HepG2 (cell line): ENCODE data around the gene PRKCE. TPM values are rescaled to one million over a fixed set of nuclear protein-coding genes. Genes with fewer than 3 reads are reported as not detected.

ENCODE experiments used
- ATAC-seq: fragments of 200-7000 bp; cut with Tn5 transposase; 3 replicates; pipeline ENCODE4 v1.9.1; 2020; ENCODE audit warnings: mild to moderate bottlenecking, moderate library complexity
- BruUV-seq: library from RNA; stranded (reverse); fragments of 400-500 nt; replicated peaks from 2 replicates; lab custom pipeline; 2021; lab: Mats Ljungman, UMichigan
- CTCF ChIA-PET: fragments of 300-600 bp; formaldehyde crosslinking; extraction: SDS; loops from one replicate; lab custom pipeline; 2021; ENCODE audit warnings: low total read pairs, inconsistent platforms, low intra/inter-chr PET ratio; lab: Yijun Ruan, JAX
- POLR2A ChIA-PET: fragments of 350-600 bp; sonication (Branson Sonifier 250); formaldehyde crosslinking; loops from one replicate; lab custom pipeline; 2020; ENCODE audit warnings: antibody characterized with exemption, inconsistent platforms; lab: Yijun Ruan, JAX
- DNase-seq: peaks from one replicate; pipeline ENCODE4 v3.0.0-alpha.2; 2015; ENCODE audit warnings: low spot score
- FAIRE-seq: peaks from 3 replicates; lab custom pipeline; 2011; peaks lifted over from hg19 to GRCh38; lab: Jason Lieb, UNC
- H2AFZ ChIP-seq: one replicate; pipeline ENCODE4 v1.6.1; 2011; ENCODE audit warnings: low read length, inconsistent platforms
- H3K27ac ChIP-seq: fragments of 300-600 bp; 3 replicates; pipeline ENCODE4 v1.8.0; 2011; ENCODE audit warnings: mixed run types, mild to moderate bottlenecking, mixed read lengths, low read length, inconsistent platforms; ENCODE audit not compliant: insufficient read depth; ENCODE audit errors: extremely low read length
- H3K27me3 ChIP-seq, 2 experiments: fragments of 200-600 bp in 1 of 2; 2 replicates in 1 of 2; 3 replicates in 1 of 2; pipeline versions ENCODE4 v1.6.0 to v1.8.0; 2011; ENCODE audit warnings: low read length in 2 of 2, mild to moderate bottlenecking in 2 of 2, moderate library complexity in 2 of 2, inconsistent platforms in 1 of 2; ENCODE audit not compliant: insufficient read depth in 2 of 2, control insufficient read depth in 1 of 2
- H3K36me3 ChIP-seq, 2 experiments: fragments of 200-600 bp in 1 of 2; replicated peaks in 1 of 2; 2 replicates in 1 of 2; 3 replicates in 1 of 2; pipeline versions ENCODE4 v1.5.1 to v1.8.0; 2011; ENCODE audit warnings: low read length in 2 of 2, inconsistent platforms in 1 of 2; ENCODE audit not compliant: insufficient read depth in 2 of 2, control insufficient read depth in 1 of 2
- H3K4me1 ChIP-seq: 2 replicates; pipeline ENCODE4 v1.5.1; 2012; ENCODE audit warnings: low read length, inconsistent platforms; ENCODE audit not compliant: insufficient read depth
- H3K4me2 ChIP-seq: 2 replicates; pipeline ENCODE4 v1.6.0; 2011; ENCODE audit warnings: low read depth, low read length, inconsistent platforms
- H3K4me3 ChIP-seq, 3 experiments: fragments of 200-600 bp in 1 of 3; sonication (generic), shearing (Covaris generic) in 1 of 3; replicated peaks in 1 of 3; 2 replicates each; pipeline ENCODE4 v1.5.1; 2011 to 2016; ENCODE audit warnings: low read length in 3 of 3, inconsistent platforms in 2 of 3, low read depth in 2 of 3, mild to moderate bottlenecking in 2 of 3, control low read depth in 1 of 3, mixed read lengths in 1 of 3; ENCODE audit not compliant: insufficient read depth in 1 of 3
- H3K79me2 ChIP-seq: one replicate; pipeline ENCODE4 v1.6.1; 2011; ENCODE audit warnings: low read length, inconsistent platforms; ENCODE audit not compliant: insufficient read depth
- H3K9ac ChIP-seq: 2 replicates; pipeline ENCODE4 v1.6.0; 2011; ENCODE audit warnings: mild to moderate bottlenecking, low read depth, low read length, inconsistent platforms; ENCODE audit not compliant: insufficient read depth
- H3K9me3 ChIP-seq: 2 replicates; pipeline ENCODE4 v1.5.1; 2012; ENCODE audit warnings: mild to moderate bottlenecking, low read length
- H4K20me1 ChIP-seq: 2 replicates; pipeline ENCODE4 v1.6.0; 2011; ENCODE audit warnings: inconsistent platforms, mild to moderate bottlenecking, low read length, moderate library complexity; ENCODE audit not compliant: insufficient read depth
- HMG20A ChIP-seq: IDR thresholded peaks from 2 replicates; pipeline ENCODE4 v1.6.1; 2016; ENCODE audit warnings: borderline replicate concordance
- MBNL3 ChIP-seq: fragments of 250-450 bp; sonication (Bioruptor Pico); conservative IDR thresholded peaks from 2 replicates; pipeline ENCODE4 v1.8.0; 2022; ENCODE audit warnings: mild to moderate bottlenecking, inconsistent platforms
- NFYC ChIP-seq: IDR thresholded peaks from 2 replicates; pipeline ENCODE4 v1.6.1; 2016; ENCODE audit warnings: missing genetic modification reagents, missing compliant biosample characterization
- SMYD3 ChIP-seq: sonication (generic); formaldehyde crosslinking; IDR thresholded peaks from 2 replicates; pipeline ENCODE4 v1.8.1; 2023; ENCODE audit warnings: mild to moderate bottlenecking, missing genetic modification reagents
- SNRNP70 ChIP-seq: fragments of 200-400 bp; formaldehyde crosslinking; IDR thresholded peaks from 2 replicates; pipeline ENCODE4 v1.6.1; 2017; ENCODE audit warnings: mild to moderate bottlenecking, low read depth, low read length, moderate library complexity
- SOX13 ChIP-seq, 3 experiments: fragments of 450-650 bp in 1 of 3; sonication (generic) in 1 of 3; formaldehyde crosslinking in 1 of 3; IDR thresholded peaks in 2 of 3; conservative IDR thresholded peaks in 1 of 3; 2 replicates each; pipeline versions ENCODE4 v1.5.0 to v1.6.1; 2016 to 2020; ENCODE audit warnings: antibody characterized with exemption in 1 of 3, mild to moderate bottlenecking in 1 of 3, missing compliant biosample characterization in 1 of 3, missing genetic modification reagents in 1 of 3, moderate library complexity in 1 of 3
- ZBTB42 ChIP-seq: sonication (generic); formaldehyde crosslinking; IDR thresholded peaks from 2 replicates; pipeline ENCODE4 v1.5.0; 2020; ENCODE audit warnings: mild to moderate bottlenecking, missing genetic modification reagents
- ZNF34 ChIP-seq: sonication (generic); formaldehyde crosslinking; IDR thresholded peaks from 2 replicates; pipeline ENCODE4 v1.4.0; 2020; ENCODE audit warnings: mild to moderate bottlenecking, missing genetic modification reagents, borderline replicate concordance
- ZNF558 ChIP-seq: sonication (generic); formaldehyde crosslinking; IDR thresholded peaks from 2 replicates; pipeline ENCODE4 v1.9.0; 2022; ENCODE audit warnings: mild to moderate bottlenecking, missing genetic modification reagents, borderline replicate concordance
- WGBS: methylation state at CpG from one replicate; pipeline ENCODE4 v1.1.6; 2017; ENCODE audit warnings: low lambda C conversion rate; 5-methylcytosine and 5-hydroxymethylcytosine counted together
- in situ Hi-C: cut with HindIII; loops from 2 replicates; pipeline ENCODE4 v1.10.0; 2017; ENCODE audit warnings: low pct_unique_long_range_greater_than_20kb; ENCODE audit not compliant: extremely low pct_ligation_motif_present
- intact Hi-C: fragments of 100-400 bp; cut with micrococcal nuclease; formaldehyde crosslinking; loops from one replicate; pipeline ENCODE4 v1.10.0; 2022; ENCODE audit not compliant: unreplicated experiment
- polyA plus RNA-seq, 8 experiments: library from polyadenylated mRNA; depleted of rRNA in 3 of 8; stranded (reverse) in 7 of 8; unstranded in 1 of 8; fragments of >200 nt; fragmentation: Illumina TruSeq in 4 of 8; extraction: Trizol in 4 of 8; gene quantifications; 2 replicates each; pipeline versions ENCODE4 v1.2.1 to v1.2.3, GENCODE V29; 2011 to 2016; ENCODE audit warnings: low read depth in 4 of 8, missing spikeins in 1 of 8, mixed read lengths in 1 of 8; ENCODE audit not compliant: insufficient read depth in 1 of 8
- total RNA-seq, 5 experiments: library from RNA; depleted of rRNA; stranded (reverse); fragments of >200 nt; fragmentation: Illumina TruSeq; extraction: Trizol; gene quantifications; 2 replicates each; pipeline ENCODE4 v1.2.3, GENCODE V29; 2016; ENCODE audit warnings: low read depth in 1 of 5
- TF ChIP-seq, protein P1 (sequence below): sonication (generic); formaldehyde crosslinking; conservative IDR thresholded peaks from 2 replicates; pipeline ENCODE4 v1.4.0; 2020; ENCODE audit warnings: missing genetic modification reagents
- TF ChIP-seq, protein P2 (sequence below): IDR thresholded peaks from 2 replicates; pipeline ENCODE4 v1.6.1; 2016; ENCODE audit warnings: mild to moderate bottlenecking
- TF ChIP-seq, protein P3 (sequence below): sonication (generic); formaldehyde crosslinking; IDR thresholded peaks from 2 replicates; pipeline ENCODE4 v1.4.0; 2020; ENCODE audit warnings: missing genetic modification reagents, borderline replicate concordance
- TF ChIP-seq, protein P4 (sequence below): sonication (generic); formaldehyde crosslinking; IDR thresholded peaks from 2 replicates; pipeline ENCODE4 v1.4.0; 2020; ENCODE audit warnings: missing genetic modification reagents

The PRKCE gene
- total and polyA plus RNA-seq, 2 of the 13 experiments (the other 11 are each of a cell fraction or from before 2014, with no cell fraction given), result 1.0 to 3.9 TPM

DNA sequence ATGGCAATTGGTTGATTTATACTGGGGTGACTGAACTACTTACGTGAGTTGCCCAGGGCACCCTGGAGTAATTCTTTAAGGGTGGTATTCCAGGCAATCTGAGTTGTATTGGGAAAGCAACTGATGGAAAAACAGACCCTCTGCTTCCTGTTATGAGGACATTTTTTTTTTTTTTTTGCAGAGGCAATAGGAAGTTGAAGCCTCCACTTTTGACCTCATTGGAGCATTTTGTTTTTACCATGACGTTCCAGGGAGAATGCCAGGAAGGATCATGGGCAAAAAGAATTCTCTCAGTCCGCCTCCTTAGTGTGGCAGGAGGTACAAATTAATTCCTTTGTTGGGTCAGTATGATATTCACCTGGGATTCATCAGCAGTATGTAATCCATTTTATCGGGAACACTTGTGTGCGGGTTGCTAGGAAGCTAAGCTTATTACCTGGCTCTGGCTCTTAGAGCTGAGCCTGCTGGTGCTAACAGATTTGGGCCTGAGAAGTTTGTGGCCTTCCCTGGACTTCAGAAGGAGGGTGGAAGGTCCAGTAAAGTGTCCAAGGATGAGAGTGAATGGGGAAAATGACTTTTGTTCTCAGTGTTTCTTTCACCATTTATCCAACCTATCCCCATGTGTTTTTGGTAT lies 372.8 kb downstream of the PRKCE start:
- no peak for DNase-seq
- intact Hi-C loops (no loop called here), in situ Hi-C loops (no loop called here)
- no peak for FAIRE-seq
- no peaks in the 10 kb centered on the region for H3K79me2 ChIP-seq
- WGBS, result 91% methylated on average over 5 of the region's 5 CpGs
- ChIA-PET POLR2A (no interaction called here), CTCF (no interaction called here)
- no peak overlapping the region for H2AFZ ChIP-seq
- H3K27me3 ChIP-seq, result no peaks in the 10 kb centered on the region
- no peak overlapping the region for H3K27ac ChIP-seq
- no peak overlapping the region for H3K9ac ChIP-seq
- H4K20me1 ChIP-seq, result no peaks in the 10 kb centered on the region
- no peak for ATAC-seq
- no peak overlapping the region for H3K4me2 ChIP-seq
- H3K4me1 ChIP-seq, result peaks cover 2% of the 10 kb centered on the region; the same call in 1 of the 2 replicates
- H3K9me3 ChIP-seq, result no peaks in the 10 kb centered on the region
- H3K4me3 ChIP-seq, result no peak overlapping the region
- BruUV-seq, result no TSS peak
- H3K36me3 ChIP-seq, result no peaks in the 10 kb centered on the region
- TF ChIP-seq, protein P1, sequence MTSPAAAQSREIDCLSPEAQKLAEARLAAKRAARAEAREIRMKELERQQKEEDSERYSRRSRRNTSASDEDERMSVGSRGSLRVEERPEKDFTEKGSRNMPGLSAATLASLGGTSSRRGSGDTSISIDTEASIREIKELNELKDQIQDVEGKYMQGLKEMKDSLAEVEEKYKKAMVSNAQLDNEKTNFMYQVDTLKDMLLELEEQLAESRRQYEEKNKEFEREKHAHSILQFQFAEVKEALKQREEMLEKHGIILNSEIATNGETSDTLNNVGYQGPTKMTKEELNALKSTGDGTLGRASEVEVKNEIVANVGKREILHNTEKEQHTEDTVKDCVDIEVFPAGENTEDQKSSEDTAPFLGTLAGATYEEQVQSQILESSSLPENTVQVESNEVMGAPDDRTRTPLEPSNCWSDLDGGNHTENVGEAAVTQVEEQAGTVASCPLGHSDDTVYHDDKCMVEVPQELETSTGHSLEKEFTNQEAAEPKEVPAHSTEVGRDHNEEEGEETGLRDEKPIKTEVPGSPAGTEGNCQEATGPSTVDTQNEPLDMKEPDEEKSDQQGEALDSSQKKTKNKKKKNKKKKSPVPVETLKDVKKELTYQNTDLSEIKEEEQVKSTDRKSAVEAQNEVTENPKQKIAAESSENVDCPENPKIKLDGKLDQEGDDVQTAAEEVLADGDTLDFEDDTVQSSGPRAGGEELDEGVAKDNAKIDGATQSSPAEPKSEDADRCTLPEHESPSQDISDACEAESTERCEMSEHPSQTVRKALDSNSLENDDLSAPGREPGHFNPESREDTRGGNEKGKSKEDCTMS (CRISPR knock-in tag), result no peak
- TF ChIP-seq, protein P2, sequence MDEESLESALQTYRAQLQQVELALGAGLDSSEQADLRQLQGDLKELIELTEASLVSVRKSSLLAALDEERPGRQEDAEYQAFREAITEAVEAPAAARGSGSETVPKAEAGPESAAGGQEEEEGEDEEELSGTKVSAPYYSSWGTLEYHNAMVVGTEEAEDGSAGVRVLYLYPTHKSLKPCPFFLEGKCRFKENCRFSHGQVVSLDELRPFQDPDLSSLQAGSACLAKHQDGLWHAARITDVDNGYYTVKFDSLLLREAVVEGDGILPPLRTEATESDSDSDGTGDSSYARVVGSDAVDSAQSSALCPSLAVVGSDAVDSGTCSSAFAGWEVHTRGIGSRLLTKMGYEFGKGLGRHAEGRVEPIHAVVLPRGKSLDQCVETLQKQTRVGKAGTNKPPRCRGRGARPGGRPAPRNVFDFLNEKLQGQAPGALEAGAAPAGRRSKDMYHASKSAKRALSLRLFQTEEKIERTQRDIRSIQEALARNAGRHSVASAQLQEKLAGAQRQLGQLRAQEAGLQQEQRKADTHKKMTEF, result no peak
- TF ChIP-seq, protein P3, sequence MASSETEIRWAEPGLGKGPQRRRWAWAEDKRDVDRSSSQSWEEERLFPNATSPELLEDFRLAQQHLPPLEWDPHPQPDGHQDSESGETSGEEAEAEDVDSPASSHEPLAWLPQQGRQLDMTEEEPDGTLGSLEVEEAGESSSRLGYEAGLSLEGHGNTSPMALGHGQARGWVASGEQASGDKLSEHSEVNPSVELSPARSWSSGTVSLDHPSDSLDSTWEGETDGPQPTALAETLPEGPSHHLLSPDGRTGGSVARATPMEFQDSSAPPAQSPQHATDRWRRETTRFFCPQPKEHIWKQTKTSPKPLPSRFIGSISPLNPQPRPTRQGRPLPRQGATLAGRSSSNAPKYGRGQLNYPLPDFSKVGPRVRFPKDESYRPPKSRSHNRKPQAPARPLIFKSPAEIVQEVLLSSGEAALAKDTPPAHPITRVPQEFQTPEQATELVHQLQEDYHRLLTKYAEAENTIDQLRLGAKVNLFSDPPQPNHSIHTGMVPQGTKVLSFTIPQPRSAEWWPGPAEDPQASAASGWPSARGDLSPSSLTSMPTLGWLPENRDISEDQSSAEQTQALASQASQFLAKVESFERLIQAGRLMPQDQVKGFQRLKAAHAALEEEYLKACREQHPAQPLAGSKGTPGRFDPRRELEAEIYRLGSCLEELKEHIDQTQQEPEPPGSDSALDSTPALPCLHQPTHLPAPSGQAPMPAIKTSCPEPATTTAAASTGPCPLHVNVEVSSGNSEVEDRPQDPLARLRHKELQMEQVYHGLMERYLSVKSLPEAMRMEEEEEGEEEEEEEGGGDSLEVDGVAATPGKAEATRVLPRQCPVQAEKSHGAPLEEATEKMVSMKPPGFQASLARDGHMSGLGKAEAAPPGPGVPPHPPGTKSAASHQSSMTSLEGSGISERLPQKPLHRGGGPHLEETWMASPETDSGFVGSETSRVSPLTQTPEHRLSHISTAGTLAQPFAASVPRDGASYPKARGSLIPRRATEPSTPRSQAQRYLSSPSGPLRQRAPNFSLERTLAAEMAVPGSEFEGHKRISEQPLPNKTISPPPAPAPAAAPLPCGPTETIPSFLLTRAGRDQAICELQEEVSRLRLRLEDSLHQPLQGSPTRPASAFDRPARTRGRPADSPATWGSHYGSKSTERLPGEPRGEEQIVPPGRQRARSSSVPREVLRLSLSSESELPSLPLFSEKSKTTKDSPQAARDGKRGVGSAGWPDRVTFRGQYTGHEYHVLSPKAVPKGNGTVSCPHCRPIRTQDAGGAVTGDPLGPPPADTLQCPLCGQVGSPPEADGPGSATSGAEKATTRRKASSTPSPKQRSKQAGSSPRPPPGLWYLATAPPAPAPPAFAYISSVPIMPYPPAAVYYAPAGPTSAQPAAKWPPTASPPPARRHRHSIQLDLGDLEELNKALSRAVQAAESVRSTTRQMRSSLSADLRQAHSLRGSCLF (CRISPR knock-in tag), result no peak
- TF ChIP-seq NFYC (no peak), SMYD3 (no peak), ZBTB42 (no peak), ZNF558 (CRISPR knock-in tag) (no peak), ZNF34 (CRISPR knock-in tag) (no peak), SOX13 (IDR thresholded peaks at IDR 0.05) (no peak), SOX13 (CRISPR knock-in tag; conservative IDR thresholded peaks at IDR 0.05 in 1 of 2, IDR thresholded peaks at IDR 0.05 in 1 of 2) (no peak), HMG20A (CRISPR knock-in tag) (no peak), SNRNP70 (no peak), MBNL3 (CRISPR knock-in tag) (no peak)
- TF ChIP-seq, protein P4, sequence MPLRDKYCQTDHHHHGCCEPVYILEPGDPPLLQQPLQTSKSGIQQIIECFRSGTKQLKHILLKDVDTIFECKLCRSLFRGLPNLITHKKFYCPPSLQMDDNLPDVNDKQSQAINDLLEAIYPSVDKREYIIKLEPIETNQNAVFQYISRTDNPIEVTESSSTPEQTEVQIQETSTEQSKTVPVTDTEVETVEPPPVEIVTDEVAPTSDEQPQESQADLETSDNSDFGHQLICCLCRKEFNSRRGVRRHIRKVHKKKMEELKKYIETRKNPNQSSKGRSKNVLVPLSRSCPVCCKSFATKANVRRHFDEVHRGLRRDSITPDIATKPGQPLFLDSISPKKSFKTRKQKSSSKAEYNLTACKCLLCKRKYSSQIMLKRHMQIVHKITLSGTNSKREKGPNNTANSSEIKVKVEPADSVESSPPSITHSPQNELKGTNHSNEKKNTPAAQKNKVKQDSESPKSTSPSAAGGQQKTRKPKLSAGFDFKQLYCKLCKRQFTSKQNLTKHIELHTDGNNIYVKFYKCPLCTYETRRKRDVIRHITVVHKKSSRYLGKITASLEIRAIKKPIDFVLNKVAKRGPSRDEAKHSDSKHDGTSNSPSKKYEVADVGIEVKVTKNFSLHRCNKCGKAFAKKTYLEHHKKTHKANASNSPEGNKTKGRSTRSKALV (CRISPR knock-in tag), result no peak
